H1 (cell line): ENCODE data around the gene DGUOK. TPM values are rescaled to one million over a fixed set of nuclear protein-coding genes. Genes with fewer than 3 reads are reported as not detected.

Experiments used
- CTCF ChIA-PET: fragments of 300-600 bp; sonication (Branson Sonifier 250); formaldehyde crosslinking; loops from one replicate; lab custom pipeline; 2021; ENCODE audit not compliant: partially characterized antibody; lab: Charles Lee
- POLR2A ChIA-PET: fragments of 300-600 bp; sonication (Branson Sonifier 250); formaldehyde crosslinking; loops from one replicate; lab custom pipeline; 2021; ENCODE audit warnings: inconsistent platforms; ENCODE audit not compliant: partially characterized antibody; lab: Charles Lee
- DNase-seq, 2 experiments: peaks; one replicate each; pipeline versions ENCODE4 v3.0.0 to v3.0.0-alpha.2; 2010 to 2022; ENCODE audit warnings: low spot score in 2 of 2, low read depth in 1 of 2, mixed read lengths in 1 of 2
- FAIRE-seq: peaks from 2 replicates; lab custom pipeline; 2011; peaks lifted over from hg19 to GRCh38; lab: Jason Lieb, UNC
- H2AFZ ChIP-seq: 2 replicates; pipeline ENCODE4 v1.8.1; 2012; ENCODE audit warnings: low read length, inconsistent platforms
- H2AK5ac ChIP-seq: 2 replicates; pipeline ENCODE4 v1.6.1; 2013; ENCODE audit warnings: low read depth, low read length
- H2BK120ac ChIP-seq: replicated peaks from 2 replicates; pipeline ENCODE3; 2013; ENCODE audit warnings: low read depth, low read length, inconsistent platforms
- H2BK12ac ChIP-seq: 2 replicates; pipeline ENCODE4 v1.6.1; 2013; ENCODE audit warnings: low read depth, low read length
- H2BK15ac ChIP-seq: 2 replicates; pipeline ENCODE4 v1.6.1; 2013; ENCODE audit warnings: low read length
- H2BK20ac ChIP-seq: 2 replicates; pipeline ENCODE4 v1.6.1; 2013; ENCODE audit warnings: low read length
- H2BK5ac ChIP-seq: 2 replicates; pipeline ENCODE4 v1.6.1; 2013; ENCODE audit warnings: low read depth, low read length
- H3K14ac ChIP-seq: 2 replicates; pipeline ENCODE4 v1.6.1; 2013; ENCODE audit warnings: inconsistent platforms; ENCODE audit not compliant: insufficient read length
- H3K18ac ChIP-seq: 2 replicates; pipeline ENCODE4 v1.6.1; 2013; ENCODE audit warnings: low read length; ENCODE audit errors: extremely low read depth
- H3K23ac ChIP-seq: 2 replicates; pipeline ENCODE4 v1.6.1; 2013; ENCODE audit warnings: inconsistent platforms; ENCODE audit not compliant: insufficient read length
- H3K23me2 ChIP-seq: 2 replicates; pipeline ENCODE4 v1.6.1; 2013; ENCODE audit warnings: low read depth, low read length
- H3K27ac ChIP-seq: 2 replicates; pipeline ENCODE4 v1.6.1; 2011; ENCODE audit warnings: low read depth, low read length, inconsistent platforms
- H3K27me3 ChIP-seq, 4 experiments: replicated peaks in 1 of 4; 1 replicate in 1 of 4; 2 replicates in 3 of 4; pipeline versions ENCODE4 v1.6.1 to v1.8.1; 2011 to 2013; ENCODE audit warnings: low read length in 3 of 4, mild to moderate bottlenecking in 3 of 4, inconsistent platforms in 2 of 4, mixed read lengths in 2 of 4, moderate library complexity in 1 of 4; ENCODE audit not compliant: control insufficient read depth in 3 of 4, insufficient read depth in 3 of 4; ENCODE audit errors: extremely low read depth in 1 of 4
- H3K36me3 ChIP-seq, 4 experiments: 2 replicates each; pipeline versions ENCODE4 v1.6.1 to v1.8.1; 2011 to 2013; ENCODE audit warnings: mild to moderate bottlenecking in 4 of 4, low read length in 3 of 4, moderate library complexity in 2 of 4, control low read depth in 1 of 4, inconsistent platforms in 1 of 4; ENCODE audit not compliant: insufficient read depth in 4 of 4, control insufficient read depth in 2 of 4
- H3K4ac ChIP-seq: replicated peaks from 2 replicates; pipeline ENCODE3; 2013; ENCODE audit warnings: low read length, low read depth, mixed read lengths, inconsistent platforms; ENCODE audit not compliant: insufficient read length
- H3K4me1 ChIP-seq, 4 experiments: replicated peaks in 1 of 4; 1 replicate in 1 of 4; 2 replicates in 3 of 4; pipeline versions ENCODE4 v1.6.1 to v1.8.1; 2011 to 2013; ENCODE audit warnings: low read length in 3 of 4, inconsistent platforms in 2 of 4, mixed read lengths in 1 of 4; ENCODE audit not compliant: insufficient read depth in 4 of 4, control insufficient read depth in 3 of 4
- H3K4me2 ChIP-seq, 2 experiments: 2 replicates each; pipeline versions ENCODE4 v1.6.1 to v1.8.1; 2011 to 2013; ENCODE audit warnings: low read depth in 2 of 2, low read length in 2 of 2, control low read depth in 1 of 2, inconsistent platforms in 1 of 2, mild to moderate bottlenecking in 1 of 2; ENCODE audit not compliant: insufficient read depth in 1 of 2
- H3K4me3 ChIP-seq, 4 experiments: fragments of 200-600, 300-600 bp in 1 of 4; sonication (generic), shearing (Covaris generic), sonication (Bioruptor Twin) in 1 of 4; 2 replicates each; pipeline versions ENCODE4 v1.5.1 to v1.8.1; 2011 to 2016; ENCODE audit warnings: low read length in 4 of 4, low read depth in 3 of 4, control low read depth in 2 of 4, inconsistent platforms in 2 of 4, mild to moderate bottlenecking in 2 of 4, mixed read lengths in 1 of 4, moderate library complexity in 1 of 4; ENCODE audit not compliant: insufficient read depth in 2 of 4; ENCODE audit errors: extremely low read depth in 1 of 4
- H3K56ac ChIP-seq: replicated peaks from 2 replicates; pipeline ENCODE3; 2013; ENCODE audit warnings: low read depth, mild to moderate bottlenecking, mixed read lengths, low read length, inconsistent platforms; ENCODE audit not compliant: insufficient read length
- H3K79me1 ChIP-seq: 2 replicates; pipeline ENCODE4 v1.6.1; 2013; ENCODE audit warnings: low read depth, low read length, control low read depth
- H3K79me2 ChIP-seq, 2 experiments: 2 replicates each; pipeline versions ENCODE4 v1.6.1 to v1.8.1; 2012 to 2013; ENCODE audit warnings: low read length in 2 of 2, mild to moderate bottlenecking in 2 of 2, inconsistent platforms in 1 of 2; ENCODE audit not compliant: insufficient read depth in 2 of 2, control insufficient read depth in 1 of 2
- H3K9ac ChIP-seq, 4 experiments: replicated peaks in 1 of 4; 1 replicate in 1 of 4; 2 replicates in 3 of 4; pipeline versions ENCODE4 v1.6.1 to v1.8.1; 2011 to 2013; ENCODE audit warnings: low read depth in 3 of 4, low read length in 3 of 4, control low read depth in 2 of 4, mild to moderate bottlenecking in 2 of 4, moderate library complexity in 2 of 4, inconsistent platforms in 1 of 4; ENCODE audit errors: extremely low read depth in 1 of 4
- H3K9me3 ChIP-seq, 2 experiments: 2 replicates each; pipeline versions ENCODE4 v1.6.1 to v1.8.1; 2012 to 2013; ENCODE audit warnings: mild to moderate bottlenecking in 2 of 2, moderate library complexity in 2 of 2, control low read depth in 1 of 2, inconsistent platforms in 1 of 2, low read depth in 1 of 2, low read length in 1 of 2, mixed read lengths in 1 of 2; ENCODE audit not compliant: insufficient read depth in 2 of 2
- H4K20me1 ChIP-seq, 2 experiments: replicated peaks in 1 of 2; 2 replicates each; pipeline versions ENCODE3 to v1.8.1; 2011 to 2013; ENCODE audit warnings: inconsistent platforms in 2 of 2, low read length in 2 of 2, mild to moderate bottlenecking in 1 of 2; ENCODE audit not compliant: insufficient read depth in 2 of 2, control insufficient read depth in 1 of 2
- H4K5ac ChIP-seq: 2 replicates; pipeline ENCODE4 v1.6.1; 2013; ENCODE audit warnings: low read length, low read depth, mixed read lengths, inconsistent platforms; ENCODE audit not compliant: insufficient read length
- H4K8ac ChIP-seq: 2 replicates; pipeline ENCODE4 v1.8.0; 2013; ENCODE audit warnings: mild to moderate bottlenecking, moderate library complexity, low read length, inconsistent platforms; ENCODE audit not compliant: insufficient read depth; ENCODE audit errors: extremely low read depth
- H4K91ac ChIP-seq: replicated peaks from 2 replicates; pipeline ENCODE3; 2013; ENCODE audit warnings: low read length, mixed read lengths, inconsistent platforms; ENCODE audit not compliant: insufficient read length
- ATF2 ChIP-seq: IDR thresholded peaks from 2 replicates; pipeline ENCODE4 v1.6.1; 2012; ENCODE audit warnings: low read length, inconsistent platforms
- JUN ChIP-seq: IDR thresholded peaks from 2 replicates; pipeline ENCODE4 v1.6.1; 2011; ENCODE audit warnings: low read depth, mild to moderate bottlenecking, improper control_type of control experiment, low read length
- MAFK ChIP-seq: IDR thresholded peaks from 2 replicates; pipeline ENCODE4 v1.6.1; 2012; ENCODE audit warnings: low read depth, mild to moderate bottlenecking, improper control_type of control experiment, low read length
- TAF1 ChIP-seq: IDR thresholded peaks from 2 replicates; pipeline ENCODE4 v1.6.1; 2011; ENCODE audit warnings: mild to moderate bottlenecking, low read depth, low read length
- WGBS, 2 experiments: shearing (Covaris generic) in 1 of 2; methylation state at CpG; one replicate each; pipeline versions ENCODE4 v1.1.6 to v1.1.7; 2013 to 2015; ENCODE audit warnings: low lambda C conversion rate in 2 of 2, mixed read lengths in 2 of 2, inconsistent platforms in 1 of 2, low coverage in 1 of 2, missing lambda C conversion rate in 1 of 2; ENCODE audit not compliant: insufficient replicate concordance in 2 of 2, insufficient coverage in 1 of 2, insufficient read length in 1 of 2; ENCODE audit errors: extremely low coverage in 1 of 2, missing lambda C conversion rate in 1 of 2; 5-methylcytosine and 5-hydroxymethylcytosine counted together
- polyA plus RNA-seq, 7 experiments: library from polyadenylated mRNA; depleted of rRNA in 3 of 7; stranded (reverse) in 5 of 7; unstranded in 2 of 7; fragments of >200 nt in 5 of 7; fragments of 200-250 nt in 2 of 7; gene quantifications; 1 replicate in 5 of 7; 2 replicates in 1 of 7; 4 replicates in 1 of 7; pipeline versions ENCODE4 v1.2.1 to v1.2.3, GENCODE V29; 2011 to 2013; ENCODE audit warnings: missing spikeins in 2 of 7, mixed read lengths in 2 of 7
- total RNA-seq: library from RNA; stranded (reverse); fragmentation: NEBNext Ultra II Directional; extraction: Animal tissue kit (Norgen Biotek cat#: 25700); gene quantifications from 2 replicates; pipeline ENCODE4 v1.2.1, GENCODE V29; 2021

DGUOK gene
- total and polyA plus RNA-seq, 2 of the 8 experiments (the other 6 are each of a cell fraction or from before 2014, with no cell fraction given), result 110 to 168 TPM

GRCh38 chr2:73903313-73903712 lies 23.4 kb upstream of the DGUOK start:
- no peak overlapping the region for H2BK15ac ChIP-seq
- no peak overlapping the region for H3K14ac ChIP-seq
- no peak overlapping the region for H2BK12ac ChIP-seq
- no peak overlapping the region for H3K4me3 ChIP-seq
- H4K5ac ChIP-seq, result no peak overlapping the region
- no peak overlapping the region for H3K4me2 ChIP-seq
- H3K9me3 ChIP-seq, result no peaks in the 10 kb centered on the region
- ChIA-PET CTCF (interaction anchor here (0.8 to 1.7 kb wide), 4 partner anchors 9 to 38 kb away, joined by 3 to 6 read pairs (median 3); no protein-coding TSS in a partner anchor), POLR2A (no interaction called here)
- H2BK20ac ChIP-seq, result no peak overlapping the region
- FAIRE-seq (no peak), DNase-seq (no peak)
- H3K4me1 ChIP-seq, result peaks cover 0 to 5% (median under 1%) of the 10 kb centered on the region in 4 experiments; a peak in 2 of 7 replicates
- H4K91ac ChIP-seq, result no peak overlapping the region
- H3K27me3 ChIP-seq, result no peaks in the 10 kb centered on the region
- H4K20me1 ChIP-seq, result no peaks in the 10 kb centered on the region
- no peak overlapping the region for H3K18ac ChIP-seq
- no peaks in the 10 kb centered on the region for H3K79me2 ChIP-seq
- no peak overlapping the region for H4K8ac ChIP-seq
- no peak overlapping the region for H3K9ac ChIP-seq
- no peak overlapping the region for H2BK5ac ChIP-seq
- no peak overlapping the region for H3K56ac ChIP-seq
- 92% methylated on average over 4 of the region's 4 CpGs; no CpG with 5 or more reads in 1 of the 2 experiments for WGBS, 2 experiments
- H3K4ac ChIP-seq, result no peak overlapping the region
- no peak overlapping the region for H3K23ac ChIP-seq
- no peaks in the 10 kb centered on the region; the same call in 1 of the 2 replicates for H3K23me2 ChIP-seq
- no peak overlapping the region for H2BK120ac ChIP-seq
- H3K79me1 ChIP-seq, result no peaks in the 10 kb centered on the region
- H3K27ac ChIP-seq, result no peak overlapping the region
- H2AK5ac ChIP-seq, result no peak overlapping the region
- H3K36me3 ChIP-seq, result no peaks in the 10 kb centered on the region
- no peak overlapping the region for H2AFZ ChIP-seq
- TF ChIP-seq JUN (no peak), ATF2 (no peak), TAF1 (no peak), MAFK (no peak)
